CD4-positive, alpha-beta T cell treated with Interleukin-6 at 100 ng/mL for 8 hours (primary cell): ENCODE results near the gene ZCWPW2.

Source experiments
- DNase-seq: peaks from one replicate; pipeline ENCODE4 v3.0.0-alpha.2; 2020; ENCODE audit warnings: mixed read lengths, low spot score

ZCWPW2 gene

GRCh38 chr3:28376424-28376823 lies 27.9 kb downstream of the ZCWPW2 start:
- no peak for DNase-seq

- no peak for DNase-seq
These were observed 37.5 kb downstream of the ZCWPW2 start for GRCh38 chr3:28386049-28386448.

- no peak for DNase-seq
These were observed 40.5 kb downstream of the ZCWPW2 start for GRCh38 chr3:28388978-28389377.

GRCh38 chr3:28399206-28399605 lies 50.7 kb downstream of the ZCWPW2 start:
- no peak for DNase-seq

GRCh38 chr3:28406241-28406640 lies 57.7 kb downstream of the ZCWPW2 start:
- no peak for DNase-seq

GRCh38 chr3:28449398-28449797 lies 100.9 kb downstream of the ZCWPW2 start:
- DNase-seq, result no peak

- no peak for DNase-seq
These were observed 114.3 kb downstream of the ZCWPW2 start for GRCh38 chr3:28462866-28463265.

GRCh38 chr3:28467414-28467813 lies 118.9 kb downstream of the ZCWPW2 start:
- DNase-seq, result no peak

- no peak for DNase-seq
These were observed 127.7 kb downstream of the ZCWPW2 start for GRCh38 chr3:28476194-28476593.

- DNase-seq, result no peak
These were observed 128.2 kb downstream of the ZCWPW2 start for GRCh38 chr3:28476764-28477163.

- DNase-seq, result no peak
These were observed 136.6 kb downstream of the ZCWPW2 start for GRCh38 chr3:28485164-28485563.

- no peak for DNase-seq
These were observed 146.8 kb downstream of the ZCWPW2 start for GRCh38 chr3:28495301-28495700.

GRCh38 chr3:28502397-28502937 lies 153.9 kb downstream of the ZCWPW2 start:
- no peak for DNase-seq

- no peak for DNase-seq
These were observed 156.5 kb downstream of the ZCWPW2 start for GRCh38 chr3:28504976-28505375.

- DNase-seq, result no peak
These were observed 173.1 kb downstream of the ZCWPW2 start for GRCh38 chr3:28521663-28522062.

- DNase-seq, result no peak
These were observed 193.8 kb downstream of the ZCWPW2 start for GRCh38 chr3:28542351-28542750.

- DNase-seq, result no peak
These were observed 195.7 kb downstream of the ZCWPW2 start for GRCh38 chr3:28544236-28544635.

- no peak for DNase-seq
These were observed 196.3 kb downstream of the ZCWPW2 start for GRCh38 chr3:28544831-28545230.

- DNase-seq, result no peak
These were observed 199.2 kb downstream of the ZCWPW2 start for GRCh38 chr3:28547677-28548076.

GRCh38 chr3:28553175-28553574 lies 204.7 kb downstream of the ZCWPW2 start:
- no peak for DNase-seq

- DNase-seq, result no peak
These were observed 207.7 kb downstream of the ZCWPW2 start for GRCh38 chr3:28556195-28556594.

- DNase-seq, result no peak
These were observed 215.7 kb downstream of the ZCWPW2 start for GRCh38 chr3:28564211-28564610.

- no peak for DNase-seq
These were observed 220.8 kb downstream of the ZCWPW2 start for GRCh38 chr3:28569357-28569756.

- DNase-seq, result no peak
These were observed 225.5 kb downstream of the ZCWPW2 start for GRCh38 chr3:28574036-28574435.
